Type B pancreatic cell (in vitro differentiated cells): Measurements from ENCODE around the gene THRB. TPM values are rescaled to one million over a fixed set of nuclear protein-coding genes. Genes with fewer than 3 reads are reported as not detected.
"Not testable (repeated sequence)": the region's sequence is repeated elsewhere in the genome, so short reads cannot be mapped to it uniquely, and the experiment has no call there.

Experiments
- DNase-seq: peaks from one replicate; pipeline ENCODE4 v3.0.0; 2021; ENCODE audit warnings: mixed read lengths; ENCODE audit not compliant: unreplicated experiment; ENCODE audit errors: extremely low spot score
- H3K27ac Mint-ChIP-seq: 2 replicates; pipeline ENCODE4 v1.8.0; 2021; ENCODE audit warnings: mild to moderate bottlenecking, mixed read lengths
- H3K27me3 Mint-ChIP-seq: 2 replicates; pipeline ENCODE4 v1.8.0; 2021; ENCODE audit warnings: mixed read lengths
- H3K36me3 Mint-ChIP-seq: 2 replicates; pipeline ENCODE4 v1.8.0; 2021; ENCODE audit warnings: mixed read lengths
- H3K4me1 Mint-ChIP-seq: one replicate; pipeline ENCODE4 v1.8.0; 2021; ENCODE audit warnings: mixed read lengths; ENCODE audit not compliant: unreplicated experiment
- H3K4me3 Mint-ChIP-seq: 2 replicates; pipeline ENCODE4 v1.8.0; 2021; ENCODE audit warnings: mild to moderate bottlenecking, mixed read lengths
- H3K9me3 Mint-ChIP-seq: 2 replicates; pipeline ENCODE4 v1.8.0; 2021; ENCODE audit warnings: mixed read lengths
- total RNA-seq: library from RNA; stranded (reverse); gene quantifications from 2 replicates; pipeline ENCODE4 v1.2.1, GENCODE V29; 2021; ENCODE audit warnings: low replicate concordance
- TF ChIP-seq, protein P1 (sequence below): fragments of 200-600 bp; sonication (generic); conservative IDR thresholded peaks from 2 replicates; pipeline ENCODE4 v1.5.0; 2021; ENCODE audit warnings: antibody characterized with exemption, mild to moderate bottlenecking

The THRB gene
- total RNA-seq, 1 donor from 2014 or later, result 15.6 TPM

GRCh38 chr3:24432989-24433388, 61.7 kb downstream of the THRB start:
- Mint-ChIP-seq H3K36me3 (peaks cover 4% of the 10 kb centered on the region), H3K4me3 (no peak overlapping the region), H3K4me1 (peaks cover 11% of the 10 kb centered on the region), H3K27me3 (no peaks in the 10 kb centered on the region), H3K27ac (no peak overlapping the region), H3K9me3 (peaks cover 9% of the 10 kb centered on the region)
- TF ChIP-seq, protein P1, sequence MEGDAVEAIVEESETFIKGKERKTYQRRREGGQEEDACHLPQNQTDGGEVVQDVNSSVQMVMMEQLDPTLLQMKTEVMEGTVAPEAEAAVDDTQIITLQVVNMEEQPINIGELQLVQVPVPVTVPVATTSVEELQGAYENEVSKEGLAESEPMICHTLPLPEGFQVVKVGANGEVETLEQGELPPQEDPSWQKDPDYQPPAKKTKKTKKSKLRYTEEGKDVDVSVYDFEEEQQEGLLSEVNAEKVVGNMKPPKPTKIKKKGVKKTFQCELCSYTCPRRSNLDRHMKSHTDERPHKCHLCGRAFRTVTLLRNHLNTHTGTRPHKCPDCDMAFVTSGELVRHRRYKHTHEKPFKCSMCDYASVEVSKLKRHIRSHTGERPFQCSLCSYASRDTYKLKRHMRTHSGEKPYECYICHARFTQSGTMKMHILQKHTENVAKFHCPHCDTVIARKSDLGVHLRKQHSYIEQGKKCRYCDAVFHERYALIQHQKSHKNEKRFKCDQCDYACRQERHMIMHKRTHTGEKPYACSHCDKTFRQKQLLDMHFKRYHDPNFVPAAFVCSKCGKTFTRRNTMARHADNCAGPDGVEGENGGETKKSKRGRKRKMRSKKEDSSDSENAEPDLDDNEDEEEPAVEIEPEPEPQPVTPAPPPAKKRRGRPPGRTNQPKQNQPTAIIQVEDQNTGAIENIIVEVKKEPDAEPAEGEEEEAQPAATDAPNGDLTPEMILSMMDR, result no peak
- no peak for DNase-seq

- H3K27me3 Mint-ChIP-seq, result no peaks in the 10 kb centered on the region
- peaks cover 4% of the 10 kb centered on the region for H3K36me3 Mint-ChIP-seq
- peaks cover 9% of the 10 kb centered on the region for H3K9me3 Mint-ChIP-seq
- H3K27ac Mint-ChIP-seq, result no peak overlapping the region
- no peak overlapping the region for H3K4me3 Mint-ChIP-seq
- H3K4me1 Mint-ChIP-seq, result peaks cover 5% of the 10 kb centered on the region
- TF ChIP-seq, protein P1, result no peak
- no peak for DNase-seq
Observed at GRCh38 chr3:24428481-24428880, 66.2 kb downstream of the THRB start.

GRCh38 chr3:24426896-24427295, 67.8 kb downstream of the THRB start:
- no peak for DNase-seq
- H3K9me3 Mint-ChIP-seq, result peaks cover 9% of the 10 kb centered on the region
- TF ChIP-seq, protein P1, result no peak
- no peaks in the 10 kb centered on the region for H3K4me1 Mint-ChIP-seq
- H3K36me3 Mint-ChIP-seq, result peaks cover 4% of the 10 kb centered on the region
- no peak overlapping the region for H3K27ac Mint-ChIP-seq
- H3K27me3 Mint-ChIP-seq, result no peaks in the 10 kb centered on the region
- no peak overlapping the region for H3K4me3 Mint-ChIP-seq

DNA sequence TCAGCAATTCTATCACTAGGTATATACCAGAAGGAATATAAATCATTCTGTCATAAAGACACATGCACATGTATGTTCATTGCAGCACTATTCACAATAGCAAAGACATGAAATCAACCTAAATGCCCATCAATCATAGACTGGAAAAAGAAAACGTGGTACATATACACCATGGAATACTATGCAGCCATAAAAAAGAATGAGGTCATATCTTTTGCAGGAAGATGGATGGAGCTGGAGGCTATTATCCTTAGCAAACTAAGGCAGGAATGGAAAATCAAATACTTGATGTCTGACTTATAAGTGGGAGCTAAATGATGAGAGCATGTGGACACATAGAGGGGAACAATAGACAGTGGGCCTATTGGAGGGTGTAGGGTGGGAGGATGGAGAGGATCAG, 73.8 kb downstream of the THRB start:
- not testable (repeated sequence) for H3K36me3 Mint-ChIP-seq, H3K27me3 Mint-ChIP-seq, H3K9me3 Mint-ChIP-seq, H3K27ac Mint-ChIP-seq, H3K4me3 Mint-ChIP-seq, H3K4me1 Mint-ChIP-seq, DNase-seq

- no peaks in the 10 kb centered on the region for H3K36me3 Mint-ChIP-seq
- no peaks in the 10 kb centered on the region for H3K27me3 Mint-ChIP-seq
- H3K4me3 Mint-ChIP-seq, result no peak overlapping the region
- no peaks in the 10 kb centered on the region for H3K9me3 Mint-ChIP-seq
- H3K27ac Mint-ChIP-seq, result no peak overlapping the region
- no peaks in the 10 kb centered on the region for H3K4me1 Mint-ChIP-seq
- TF ChIP-seq, protein P1, result no peak
- DNase-seq, result no peak
Observed at GRCh38 chr3:24420224-24420623, 74.4 kb downstream of the THRB start.

DNA sequence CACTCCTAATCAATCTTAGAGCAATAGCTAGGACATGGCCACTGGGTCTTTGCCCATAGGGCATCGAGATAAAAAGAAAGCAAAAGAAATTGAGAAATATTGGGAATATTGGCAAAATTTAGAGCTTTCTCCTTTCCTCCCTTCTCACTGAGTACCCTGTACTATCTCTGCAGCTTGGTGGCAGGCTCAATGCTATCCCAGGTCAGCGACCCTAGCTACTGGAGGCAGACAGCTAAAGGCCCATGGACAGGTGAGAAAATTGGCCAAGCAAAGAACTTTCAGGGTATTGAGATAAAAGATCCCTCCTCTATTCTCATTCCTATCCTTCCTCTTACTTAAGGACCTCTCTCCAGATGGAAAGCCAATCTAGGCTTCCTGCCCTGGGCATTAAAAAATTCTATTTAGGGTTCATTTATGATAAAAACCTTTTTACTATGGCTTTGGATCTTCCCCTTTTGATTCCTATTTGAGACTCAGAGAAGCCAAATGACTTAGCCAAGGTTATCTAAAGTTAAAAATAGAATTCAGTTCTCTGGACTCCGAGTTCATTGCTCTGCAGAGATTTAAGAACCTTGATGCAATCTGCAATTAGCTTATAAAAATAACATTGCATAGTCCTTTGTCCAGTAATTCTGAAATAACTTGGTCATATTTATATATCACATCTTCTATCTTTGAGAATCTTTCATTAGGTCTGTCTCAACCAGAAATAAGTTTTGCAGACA, 75.4 kb downstream of the THRB start:
- no peaks in the 10 kb centered on the region for H3K27me3 Mint-ChIP-seq
- no peaks in the 10 kb centered on the region for H3K36me3 Mint-ChIP-seq
- no peaks in the 10 kb centered on the region for H3K4me1 Mint-ChIP-seq
- DNase-seq, result no peak
- no peak overlapping the region for H3K4me3 Mint-ChIP-seq
- TF ChIP-seq, protein P1, result no peak
- no peak overlapping the region for H3K27ac Mint-ChIP-seq
- no peaks in the 10 kb centered on the region for H3K9me3 Mint-ChIP-seq
